Esophagus squamous epithelium (tissue), 4 donors: ENCODE measurements around the gene CPNE5.

ENCODE experiments used
- POLR2A ChIP-seq, 4 donors: fragments of 450-650 bp; IDR thresholded peaks; one replicate each; pipeline ENCODE4 v1.6.1; 2017; ENCODE audit warnings: antibody characterized with exemption in 4 of 4, mild to moderate bottlenecking in 4 of 4, moderate library complexity in 3 of 4
- TF ChIP-seq, protein P1 (sequence below), 6 experiments: fragments of 450-650 bp in 4 of 6; fragments of 200-600 bp in 2 of 6; sonication (generic) in 2 of 6; IDR thresholded peaks; one replicate each; pipeline ENCODE4 v1.5.1; 2016 to 2019; ENCODE audit warnings: antibody characterized with exemption in 6 of 6, mild to moderate bottlenecking in 4 of 6, moderate library complexity in 4 of 6

DNA sequence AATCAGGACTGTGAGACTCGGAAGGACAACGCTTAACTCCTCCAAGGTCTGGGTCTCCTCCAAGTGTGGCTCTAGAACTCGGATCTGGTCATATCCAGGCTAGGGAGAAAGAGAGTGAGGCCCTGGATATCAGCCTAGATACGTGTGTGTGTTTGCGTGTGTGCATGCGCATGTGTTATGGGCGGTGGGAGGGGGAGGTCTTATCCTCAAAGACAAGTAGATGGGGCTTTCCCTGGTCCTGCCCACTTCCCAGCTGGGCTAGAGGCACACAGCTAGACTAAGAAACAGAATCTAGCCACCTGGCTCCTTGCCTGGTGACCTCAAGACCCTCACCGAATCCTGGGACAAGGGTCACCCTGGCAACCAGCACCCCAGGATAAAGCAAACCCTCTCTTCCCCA lies 13.2 kb downstream of the CPNE5 start:
- TF ChIP-seq, protein P1, sequence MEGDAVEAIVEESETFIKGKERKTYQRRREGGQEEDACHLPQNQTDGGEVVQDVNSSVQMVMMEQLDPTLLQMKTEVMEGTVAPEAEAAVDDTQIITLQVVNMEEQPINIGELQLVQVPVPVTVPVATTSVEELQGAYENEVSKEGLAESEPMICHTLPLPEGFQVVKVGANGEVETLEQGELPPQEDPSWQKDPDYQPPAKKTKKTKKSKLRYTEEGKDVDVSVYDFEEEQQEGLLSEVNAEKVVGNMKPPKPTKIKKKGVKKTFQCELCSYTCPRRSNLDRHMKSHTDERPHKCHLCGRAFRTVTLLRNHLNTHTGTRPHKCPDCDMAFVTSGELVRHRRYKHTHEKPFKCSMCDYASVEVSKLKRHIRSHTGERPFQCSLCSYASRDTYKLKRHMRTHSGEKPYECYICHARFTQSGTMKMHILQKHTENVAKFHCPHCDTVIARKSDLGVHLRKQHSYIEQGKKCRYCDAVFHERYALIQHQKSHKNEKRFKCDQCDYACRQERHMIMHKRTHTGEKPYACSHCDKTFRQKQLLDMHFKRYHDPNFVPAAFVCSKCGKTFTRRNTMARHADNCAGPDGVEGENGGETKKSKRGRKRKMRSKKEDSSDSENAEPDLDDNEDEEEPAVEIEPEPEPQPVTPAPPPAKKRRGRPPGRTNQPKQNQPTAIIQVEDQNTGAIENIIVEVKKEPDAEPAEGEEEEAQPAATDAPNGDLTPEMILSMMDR (IDR thresholded peaks at IDR 0.05): no peak
- TF ChIP-seq POLR2A (IDR thresholded peaks at IDR 0.05): no peak
